GOT3 (cell line): ENCODE results near the gene MYOZ3.

Source experiments
- DNase-seq: peaks from one replicate; lab custom pipeline; 2025; ENCODE audit warnings: mixed read lengths; lab: John Stamatoyannopoulos, UW

Gene MYOZ3

DNA sequence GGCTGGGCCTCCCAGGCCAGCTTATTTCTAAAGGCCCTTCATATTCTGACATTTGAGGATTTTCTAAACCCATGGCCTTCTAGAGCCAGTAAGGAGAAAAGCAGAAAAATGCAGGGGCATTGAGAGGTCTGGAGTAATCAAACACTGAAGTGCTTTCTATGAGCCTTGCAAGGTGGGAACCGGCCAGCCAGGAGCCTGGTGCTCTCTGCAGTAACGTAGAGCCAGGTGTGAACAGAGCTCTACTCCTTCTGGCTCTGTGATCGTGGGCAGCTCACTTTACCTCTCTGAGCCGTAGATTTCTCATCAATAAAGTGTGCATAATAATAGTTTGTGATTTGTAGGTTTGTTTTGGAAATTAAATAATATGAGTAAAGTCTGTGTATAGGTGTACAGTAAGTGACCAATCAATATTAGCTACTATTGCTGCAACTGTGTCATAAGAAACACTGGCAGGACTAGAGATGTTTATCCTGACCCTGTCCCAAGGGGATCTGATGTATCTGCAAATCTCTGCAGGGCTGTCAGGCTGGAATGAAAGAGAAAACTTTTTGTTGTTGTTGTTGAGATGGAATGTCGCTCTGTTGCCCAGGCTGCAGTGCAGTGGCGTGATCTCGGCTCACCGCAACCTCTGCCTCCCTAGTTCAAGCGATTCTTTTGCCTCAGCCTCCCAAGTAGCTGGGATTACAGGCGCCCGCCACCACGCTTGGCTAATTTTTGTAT, 17.9 kb upstream of the MYOZ3 start:
- DNase-seq = no peak

DNA sequence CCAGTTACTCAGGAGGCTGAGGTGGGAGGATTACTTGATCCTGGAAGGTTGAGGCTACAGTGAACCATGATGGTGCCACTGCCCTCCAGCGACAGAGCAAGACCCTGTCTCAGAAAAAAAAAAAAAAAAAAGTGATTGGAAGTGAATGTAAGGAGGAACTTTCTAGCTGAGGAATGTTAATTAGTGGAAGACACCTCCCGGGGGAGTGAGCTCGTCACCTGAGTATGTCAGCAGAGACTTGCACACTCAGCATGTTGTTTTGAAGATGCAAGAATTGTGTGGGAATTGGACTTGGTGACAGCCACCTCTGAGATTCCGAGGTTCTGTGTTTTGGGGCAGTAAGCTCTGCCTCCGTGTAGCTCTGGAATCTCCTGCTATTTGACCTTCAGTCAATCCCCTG, 17.0 kb upstream of the MYOZ3 start:
- DNase-seq = no peak

DNA sequence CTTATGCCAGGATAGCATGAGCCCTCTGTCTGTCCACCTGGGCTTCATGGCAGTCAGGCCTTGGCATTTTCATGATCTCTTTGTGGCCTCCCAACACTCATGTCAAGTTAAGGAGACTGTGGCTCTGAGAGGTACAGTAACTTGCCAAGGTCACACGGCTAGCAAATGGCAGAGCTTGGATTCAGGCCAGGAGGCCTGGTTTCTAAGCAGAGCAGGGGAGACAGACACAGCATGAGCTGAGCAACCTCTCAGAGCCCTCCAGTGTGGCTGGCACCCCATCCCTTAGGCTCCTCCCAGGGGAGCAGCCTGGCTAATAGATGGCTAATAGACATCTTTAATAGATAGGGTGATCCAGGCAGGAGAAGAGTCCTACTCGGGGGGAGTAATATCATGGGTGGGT, 16.5 kb upstream of the MYOZ3 start:
- DNase-seq = no peak

DNA sequence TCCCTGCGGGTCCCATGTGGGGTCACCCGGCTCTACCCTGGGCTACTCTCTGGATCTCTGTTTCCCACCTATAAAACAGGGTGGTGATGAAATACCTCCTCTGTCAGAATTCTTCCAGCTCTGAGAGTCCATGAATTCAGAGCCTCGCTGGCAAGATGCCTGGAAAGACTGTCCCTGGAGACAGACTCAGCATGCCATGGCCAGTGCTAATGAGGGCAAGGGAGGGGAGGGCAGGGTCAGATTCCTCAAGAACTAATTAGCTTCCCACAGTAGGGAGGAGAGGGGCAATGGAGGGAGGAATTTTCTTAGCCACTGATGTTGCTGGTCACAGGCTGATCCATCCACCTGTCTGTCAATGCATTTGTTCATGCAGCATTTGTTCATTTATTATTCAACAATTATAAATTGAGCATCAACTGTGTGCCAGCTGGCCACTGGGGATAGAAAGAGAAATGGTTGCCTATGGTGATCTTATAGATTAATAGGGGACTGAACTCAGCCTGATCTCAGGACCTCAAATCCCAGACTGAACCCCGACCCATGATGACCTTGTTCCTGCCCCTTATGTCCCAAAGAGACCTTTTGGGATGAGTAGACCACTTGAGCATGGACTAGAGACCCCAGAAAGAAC, 15.9 kb upstream of the MYOZ3 start:
- no peak for DNase-seq

DNA sequence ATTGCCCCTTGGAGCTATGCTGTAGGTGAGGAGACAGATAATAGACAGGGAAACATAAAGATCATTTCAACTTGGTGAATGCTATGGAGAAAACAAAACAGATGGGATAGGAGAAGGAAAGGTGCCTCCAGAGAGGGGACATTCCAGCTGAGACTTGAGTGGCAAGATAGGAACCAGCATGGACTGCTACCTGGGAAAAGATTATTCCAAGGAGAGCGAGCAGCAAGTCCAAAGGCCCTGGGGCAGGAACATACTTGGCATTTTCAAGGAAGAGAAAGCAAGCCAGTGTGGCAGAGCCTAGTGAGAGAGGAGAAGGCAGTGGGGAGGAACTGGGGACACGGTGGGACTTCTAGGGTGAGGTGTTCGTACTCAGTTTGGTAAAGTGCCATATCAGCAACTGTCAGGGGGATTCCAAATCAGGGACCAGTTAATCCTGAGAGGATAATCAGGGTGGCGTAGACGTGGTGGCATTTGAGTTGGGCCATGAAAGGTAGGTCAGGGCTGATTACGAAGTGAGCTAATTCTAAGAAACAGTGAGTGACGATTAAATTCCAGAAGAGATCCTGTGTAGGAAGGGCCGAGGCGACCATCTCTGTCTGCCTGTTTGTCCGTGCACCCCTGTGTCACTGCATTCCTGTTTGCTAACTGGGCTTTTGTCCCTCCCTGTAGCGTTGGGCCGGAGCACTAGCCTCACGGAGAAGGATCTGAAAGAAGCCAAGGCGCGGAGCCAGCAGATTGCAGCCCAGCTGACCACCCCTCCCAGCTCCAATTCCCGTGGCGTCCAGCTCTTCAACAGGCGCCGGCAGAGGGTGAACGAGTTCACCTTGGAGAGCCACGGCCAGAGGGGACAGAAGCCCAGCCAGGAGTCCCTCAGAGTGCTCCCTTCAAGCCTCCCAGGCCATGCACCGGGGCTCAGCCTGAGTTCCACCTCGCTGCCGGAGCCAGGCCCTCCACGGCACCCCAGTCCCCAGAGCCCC, 13.5 kb upstream of the MYOZ3 start:
- no peak for DNase-seq

DNA sequence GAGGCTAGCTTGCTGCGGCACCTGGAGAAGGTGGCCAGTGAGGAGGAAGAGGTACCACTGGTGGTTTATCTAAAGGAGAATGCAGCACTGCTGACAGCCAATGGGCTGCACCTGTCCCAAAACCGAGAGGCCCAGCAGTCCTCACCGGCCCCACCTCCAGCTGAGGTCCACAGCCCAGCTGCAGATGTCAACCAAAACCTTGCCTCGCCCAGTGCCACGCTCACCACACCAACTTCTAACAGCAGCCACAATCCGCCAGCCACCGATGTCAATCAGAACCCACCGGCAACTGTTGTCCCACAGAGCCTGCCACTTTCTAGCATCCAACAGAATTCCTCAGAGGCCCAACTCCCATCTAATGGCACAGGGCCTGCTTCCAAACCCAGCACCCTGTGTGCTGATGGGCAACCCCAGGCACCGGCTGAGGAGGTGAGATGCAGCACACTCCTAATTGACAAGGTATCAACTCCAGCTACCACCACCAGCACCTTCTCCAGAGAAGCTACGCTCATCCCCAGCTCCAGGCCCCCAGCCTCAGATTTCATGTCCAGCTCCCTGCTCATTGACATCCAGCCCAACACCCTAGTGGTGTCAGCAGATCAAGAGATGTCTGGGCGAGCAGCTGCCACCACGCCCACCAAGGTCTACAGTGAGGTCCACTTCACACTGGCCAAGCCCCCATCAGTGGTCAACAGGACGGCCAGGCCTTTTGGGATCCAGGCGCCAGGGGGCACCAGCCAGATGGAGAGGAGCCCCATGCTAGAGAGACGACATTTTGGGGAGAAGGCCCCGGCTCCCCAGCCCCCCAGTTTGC, 12.6 kb upstream of the MYOZ3 start:
- no peak for DNase-seq

DNA sequence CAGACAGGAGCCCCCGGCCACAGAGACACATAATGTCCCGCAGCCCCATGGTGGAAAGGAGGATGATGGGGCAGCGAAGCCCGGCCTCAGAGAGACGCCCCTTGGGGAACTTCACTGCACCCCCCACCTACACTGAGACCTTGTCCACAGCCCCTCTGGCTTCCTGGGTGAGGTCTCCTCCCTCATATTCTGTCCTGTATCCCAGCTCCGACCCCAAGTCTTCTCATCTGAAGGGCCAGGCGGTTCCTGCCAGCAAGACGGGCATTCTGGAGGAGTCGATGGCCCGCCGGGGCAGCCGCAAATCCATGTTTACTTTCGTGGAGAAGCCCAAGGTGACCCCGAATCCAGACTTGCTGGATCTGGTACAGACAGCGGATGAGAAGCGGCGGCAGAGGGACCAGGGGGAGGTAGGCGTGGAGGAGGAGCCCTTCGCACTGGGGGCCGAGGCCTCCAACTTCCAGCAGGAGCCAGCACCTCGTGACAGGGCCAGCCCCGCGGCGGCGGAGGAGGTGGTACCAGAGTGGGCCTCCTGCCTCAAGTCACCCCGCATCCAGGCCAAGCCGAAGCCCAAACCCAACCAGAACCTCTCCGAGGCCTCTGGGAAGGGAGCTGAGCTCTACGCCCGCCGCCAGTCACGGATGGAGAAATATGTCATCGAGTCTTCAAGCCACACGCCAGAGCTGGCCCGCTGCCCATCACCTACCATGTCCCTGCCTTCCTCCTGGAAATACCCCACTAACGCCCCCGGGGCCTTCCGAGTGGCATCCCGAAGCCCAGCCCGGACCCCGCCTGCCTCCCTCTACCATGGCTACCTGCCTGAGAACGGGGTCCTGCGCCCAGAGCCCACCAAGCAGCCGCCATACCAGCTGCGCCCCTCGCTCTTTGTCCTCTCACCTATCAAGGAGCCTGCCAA, 11.7 kb upstream of the MYOZ3 start:
- no peak for DNase-seq

DNA sequence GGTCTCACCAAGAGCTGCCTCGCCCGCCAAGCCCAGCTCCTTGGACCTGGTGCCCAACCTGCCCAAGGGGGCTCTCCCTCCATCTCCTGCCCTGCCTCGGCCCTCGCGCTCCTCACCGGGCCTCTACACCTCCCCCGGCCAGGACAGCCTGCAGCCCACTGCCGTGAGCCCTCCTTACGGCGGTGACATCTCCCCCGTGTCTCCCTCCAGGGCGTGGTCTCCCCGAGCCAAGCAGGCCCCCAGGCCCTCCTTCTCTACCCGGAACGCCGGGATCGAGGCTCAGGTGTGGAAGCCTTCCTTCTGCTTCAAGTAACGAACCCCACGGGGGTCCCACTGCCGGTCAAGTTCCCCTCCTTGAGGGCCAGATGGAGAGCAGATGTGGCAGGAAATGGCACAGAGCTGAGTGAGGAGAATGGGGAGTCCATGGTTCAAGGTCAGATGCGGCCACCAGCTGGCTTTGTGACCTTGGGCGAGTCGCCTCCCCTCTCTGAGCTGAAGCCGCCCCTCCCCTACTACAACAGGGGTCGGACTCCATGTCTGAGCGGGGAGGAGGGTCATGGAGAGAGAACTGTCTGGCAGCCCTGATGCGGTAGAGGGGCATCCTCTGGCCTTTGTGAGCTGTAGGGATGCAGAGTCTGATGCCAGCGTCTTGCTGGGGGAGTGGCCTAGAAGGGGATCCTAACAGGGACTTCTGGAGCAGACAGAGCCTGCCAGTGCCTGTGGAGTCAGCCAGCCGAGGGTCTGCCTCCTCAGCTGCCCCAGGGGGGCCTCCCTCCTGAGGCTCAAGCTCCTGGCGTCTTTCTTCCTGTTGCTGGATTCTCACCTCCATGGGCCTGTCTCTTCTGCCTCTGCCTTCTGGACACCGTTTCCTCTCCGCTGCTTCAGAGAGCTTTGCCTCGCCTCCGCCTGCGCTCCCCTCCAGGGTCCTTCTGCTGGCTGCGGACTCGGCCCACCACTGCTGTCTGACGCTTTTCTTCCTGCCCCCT, 10.7 kb upstream of the MYOZ3 start:
- no peak for DNase-seq

DNA sequence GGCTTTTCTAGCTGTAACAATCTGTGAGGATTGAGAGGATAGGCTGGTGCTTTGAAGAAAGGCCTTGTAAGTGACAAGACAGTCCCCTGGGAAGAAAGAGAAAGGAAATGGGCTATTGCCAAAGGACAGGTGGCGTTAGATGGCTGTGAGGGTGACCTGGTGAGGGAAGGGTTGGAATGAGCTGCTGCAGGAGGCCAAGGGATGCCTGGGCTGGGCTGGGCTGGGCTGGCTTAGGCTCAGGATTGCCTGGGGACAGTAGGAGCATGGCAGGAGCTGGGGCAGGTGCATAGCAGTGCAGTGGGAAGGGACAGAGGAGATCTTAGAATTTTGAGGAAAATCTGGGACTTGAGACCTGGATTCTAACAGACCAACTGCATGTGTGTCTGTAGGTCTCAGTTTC, 9.7 kb upstream of the MYOZ3 start:
- no peak for DNase-seq

DNA sequence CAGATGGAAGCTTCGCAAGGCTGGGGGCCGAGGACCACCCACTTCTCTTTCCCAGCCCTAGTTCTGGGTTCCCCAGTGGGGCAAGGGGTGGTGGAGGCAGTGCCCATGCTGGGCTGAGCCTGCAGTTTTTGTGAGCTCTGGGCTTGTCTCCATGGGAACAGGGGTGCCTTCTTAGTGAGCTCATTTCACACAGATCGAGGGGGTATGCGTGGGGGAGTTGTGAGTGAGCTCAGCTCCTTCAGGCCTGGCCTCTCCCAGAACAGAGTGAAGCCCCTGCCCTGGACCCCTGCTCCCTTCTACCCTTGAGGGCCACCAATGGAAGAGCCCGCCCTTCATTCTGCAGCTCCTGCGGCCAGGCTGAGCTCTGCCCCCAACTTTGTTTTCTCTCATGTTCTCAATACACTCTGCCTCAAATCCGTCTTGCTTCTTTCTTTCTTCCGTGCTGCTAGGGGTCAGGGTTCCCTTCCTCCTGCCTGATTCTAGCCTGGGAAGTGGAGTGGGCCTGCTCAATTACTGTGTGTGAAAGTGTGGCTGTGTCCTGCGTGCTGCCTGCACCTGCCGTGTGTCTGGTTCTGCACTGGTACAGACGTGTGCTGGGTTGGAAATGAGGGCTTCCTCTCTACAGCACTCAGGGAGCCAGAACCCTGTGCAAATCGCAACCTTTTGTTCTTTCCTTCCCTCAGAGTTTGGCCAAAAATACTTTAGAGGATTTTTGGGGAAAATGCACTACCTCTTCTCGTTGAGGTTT, 9.0 kb upstream of the MYOZ3 start:
- DNase-seq = no peak

DNA sequence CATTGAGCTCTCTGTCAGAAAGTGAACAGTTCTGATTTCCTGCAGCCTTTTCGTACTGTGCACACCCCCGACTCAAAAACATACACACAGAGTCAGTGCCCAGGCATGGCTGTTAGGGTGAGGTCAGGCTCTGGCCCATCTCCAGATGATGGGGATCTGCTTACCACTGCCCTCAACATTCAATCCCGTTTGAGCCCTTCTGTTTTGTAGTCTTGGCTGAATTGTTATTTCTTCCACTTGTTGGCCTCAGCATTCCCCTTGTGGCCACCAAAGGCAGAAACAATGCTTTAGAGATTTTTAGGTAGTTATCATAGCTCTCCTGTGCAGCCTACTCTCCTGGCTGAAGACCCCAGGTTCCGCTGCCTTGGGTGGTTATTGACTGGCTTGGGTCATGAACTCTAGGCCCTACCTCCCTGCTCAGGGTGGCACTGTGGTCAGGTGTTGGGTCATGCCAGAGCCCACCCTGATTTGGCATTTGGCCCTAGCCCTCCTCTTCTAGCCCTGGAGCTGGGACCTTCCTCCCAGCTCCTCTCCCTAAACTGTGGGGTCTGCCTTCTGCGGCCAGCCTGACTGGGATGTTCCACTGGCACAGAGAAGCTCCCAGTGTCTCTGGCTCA, 7.8 kb upstream of the MYOZ3 start:
- no peak for DNase-seq

DNA sequence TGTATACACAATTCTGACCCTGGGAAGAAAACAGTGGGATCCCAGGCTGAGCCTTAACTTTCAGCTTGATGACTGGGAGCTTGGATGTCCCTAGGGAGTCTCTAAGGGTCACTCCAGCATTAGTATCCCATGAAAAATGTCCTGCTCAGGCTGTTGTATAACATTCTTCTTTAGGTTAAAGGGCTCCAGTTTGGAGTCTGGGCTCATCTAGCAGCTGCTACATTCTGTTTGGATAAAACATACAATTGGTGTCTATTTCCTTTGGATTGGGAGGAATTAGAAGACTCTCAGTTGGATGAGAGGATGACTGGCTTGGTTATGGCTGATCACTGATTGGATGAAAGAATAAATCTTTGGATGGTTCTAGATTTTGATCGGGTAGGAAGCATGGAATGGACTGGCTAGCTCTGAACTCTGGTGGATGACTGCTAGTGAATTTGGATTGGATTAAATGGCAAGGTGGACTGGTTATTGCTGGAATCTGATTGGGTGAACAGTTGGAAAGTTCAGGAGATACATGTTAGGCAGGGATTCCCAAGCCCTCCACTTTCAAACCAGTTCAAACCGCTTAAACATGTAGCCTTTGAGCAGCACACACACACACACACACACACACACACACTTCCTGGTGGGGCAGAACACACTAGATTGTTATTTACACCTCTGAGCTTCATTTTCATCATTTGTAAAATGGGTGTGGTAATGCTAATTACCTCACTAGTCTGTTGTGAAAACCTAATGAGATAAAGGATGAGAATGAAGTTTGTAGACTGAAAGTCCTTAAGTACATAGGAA, 7.1 kb upstream of the MYOZ3 start:
- DNase-seq = no peak

DNA sequence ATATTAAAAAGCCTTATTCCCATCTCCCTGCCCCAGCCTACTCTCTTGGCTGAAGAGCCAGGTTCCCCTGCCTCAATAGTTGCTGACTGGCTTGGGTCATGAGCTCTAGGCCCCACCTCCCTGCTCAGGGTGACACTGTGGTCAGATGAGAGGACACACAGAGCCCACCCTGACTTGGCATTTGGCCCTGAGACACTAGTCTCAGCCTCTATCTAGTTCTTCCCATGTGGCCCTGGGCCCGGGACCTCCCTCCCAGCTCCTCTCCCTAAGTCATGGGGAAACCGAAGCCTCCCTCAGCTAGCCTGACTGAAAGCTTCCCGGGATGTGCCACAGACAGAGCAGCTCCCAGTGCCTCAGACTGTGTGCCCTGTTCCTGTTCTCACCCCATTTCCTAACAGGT, 5.8 kb upstream of the MYOZ3 start:
- DNase-seq = no peak

DNA sequence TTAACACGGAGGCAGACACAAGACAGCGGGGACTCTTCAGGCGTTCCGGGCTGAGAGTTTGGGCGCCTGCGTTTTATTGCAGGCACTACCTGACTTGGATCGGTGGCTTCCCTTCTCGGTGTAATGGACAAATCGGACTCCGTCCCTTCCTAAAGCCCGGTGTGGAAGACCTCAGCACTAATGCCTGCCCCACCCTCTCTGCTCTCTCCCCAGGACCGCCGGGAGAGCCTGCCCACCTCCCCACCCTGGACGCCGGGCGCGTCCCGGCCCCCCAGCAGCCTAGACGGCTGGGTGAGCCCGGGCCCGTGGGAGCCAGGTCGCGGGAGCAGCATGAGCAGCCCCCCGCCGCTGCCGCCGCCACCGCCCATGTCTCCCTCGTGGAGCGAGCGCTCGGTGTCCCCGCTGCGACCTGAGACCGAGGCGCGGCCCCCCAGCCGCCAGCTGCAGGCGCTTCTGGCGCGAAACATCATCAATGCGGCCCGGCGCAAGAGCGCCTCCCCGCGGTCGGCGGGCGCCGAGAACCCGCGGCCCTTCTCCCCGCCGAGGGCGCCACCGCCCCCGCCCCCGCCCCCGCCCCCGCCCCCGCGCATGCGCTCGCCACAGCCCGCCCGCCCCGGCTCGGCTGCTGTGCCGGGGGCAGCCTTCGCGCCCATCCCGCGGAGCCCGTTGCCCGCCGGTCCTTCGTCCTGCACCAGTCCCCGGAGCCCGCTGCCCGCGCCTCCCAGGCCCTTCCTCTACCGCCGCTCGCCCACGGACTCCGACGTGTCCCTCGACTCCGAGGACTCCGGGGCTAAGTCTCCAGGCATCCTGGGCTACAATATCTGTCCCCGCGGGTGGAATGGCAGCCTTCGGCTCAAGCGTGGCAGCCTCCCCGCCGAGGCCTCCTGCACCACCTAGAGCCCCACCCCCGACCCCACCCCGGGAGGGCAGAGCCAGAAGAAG, 4.6 kb upstream of the MYOZ3 start:
- DNase-seq = no peak

DNA sequence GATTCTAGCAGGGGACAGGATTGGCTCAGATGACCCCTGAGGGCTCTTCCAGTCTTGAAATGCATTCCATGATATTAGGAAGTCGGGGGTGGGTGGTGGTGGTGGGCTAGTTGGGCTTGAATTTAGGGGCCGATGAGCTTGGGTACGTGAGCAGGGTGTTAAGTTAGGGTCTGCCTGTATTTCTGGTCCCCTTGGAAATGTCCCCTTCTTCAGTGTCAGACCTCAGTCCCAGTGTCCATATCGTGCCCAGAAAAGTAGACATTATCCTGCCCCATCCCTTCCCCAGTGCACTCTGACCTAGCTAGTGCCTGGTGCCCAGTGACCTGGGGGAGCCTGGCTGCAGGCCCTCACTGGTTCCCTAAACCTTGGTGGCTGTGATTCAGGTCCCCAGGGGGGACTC, 2.9 kb upstream of the MYOZ3 start:
- DNase-seq = no peak

DNA sequence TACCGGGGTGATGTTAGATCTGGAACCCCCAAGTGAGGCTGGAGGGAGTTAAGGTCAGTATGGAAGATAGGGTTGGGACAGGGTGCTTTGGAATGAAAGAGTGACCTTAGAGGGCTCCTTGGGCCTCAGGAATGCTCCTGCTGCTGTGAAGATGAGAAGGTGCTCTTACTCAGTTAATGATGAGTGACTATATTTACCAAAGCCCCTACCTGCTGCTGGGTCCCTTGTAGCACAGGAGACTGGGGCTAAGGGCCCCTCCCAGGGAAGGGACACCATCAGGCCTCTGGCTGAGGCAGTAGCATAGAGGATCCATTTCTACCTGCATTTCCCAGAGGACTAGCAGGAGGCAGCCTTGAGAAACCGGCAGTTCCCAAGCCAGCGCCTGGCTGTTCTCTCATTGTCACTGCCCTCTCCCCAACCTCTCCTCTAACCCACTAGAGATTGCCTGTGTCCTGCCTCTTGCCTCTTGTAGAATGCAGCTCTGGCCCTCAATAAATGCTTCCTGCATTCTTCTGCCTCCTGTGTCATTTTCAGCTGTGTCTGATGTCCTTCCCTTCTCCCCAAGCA, 2.3 kb upstream of the MYOZ3 start:
- no peak for DNase-seq
